HepG2 (cell line): Measurements from ENCODE around the gene MTCH1. TPM values are rescaled to one million over a fixed set of nuclear protein-coding genes. Genes with fewer than 3 reads are reported as not detected.

Experiments
- ATAC-seq: fragments of 200-7000 bp; cut with Tn5 transposase; 3 replicates; pipeline ENCODE4 v1.9.1; 2020; ENCODE audit warnings: mild to moderate bottlenecking, moderate library complexity
- BruUV-seq: library from RNA; stranded (reverse); fragments of 400-500 nt; replicated peaks from 2 replicates; lab custom pipeline; 2021; lab: Mats Ljungman, UMichigan
- CTCF ChIA-PET: fragments of 300-600 bp; formaldehyde crosslinking; extraction: SDS; loops from one replicate; lab custom pipeline; 2021; ENCODE audit warnings: low total read pairs, inconsistent platforms, low intra/inter-chr PET ratio; lab: Yijun Ruan, JAX
- POLR2A ChIA-PET: fragments of 350-600 bp; sonication (Branson Sonifier 250); formaldehyde crosslinking; loops from one replicate; lab custom pipeline; 2020; ENCODE audit warnings: antibody characterized with exemption, inconsistent platforms; lab: Yijun Ruan, JAX
- DNase-seq: peaks from one replicate; pipeline ENCODE4 v3.0.0-alpha.2; 2015; ENCODE audit warnings: low spot score
- FAIRE-seq: peaks from 3 replicates; lab custom pipeline; 2011; peaks lifted over from hg19 to GRCh38; lab: Jason Lieb, UNC
- H2AFZ ChIP-seq: one replicate; pipeline ENCODE4 v1.6.1; 2011; ENCODE audit warnings: low read length, inconsistent platforms
- H3K27ac ChIP-seq: fragments of 300-600 bp; 3 replicates; pipeline ENCODE4 v1.8.0; 2011; ENCODE audit warnings: mixed run types, mild to moderate bottlenecking, mixed read lengths, low read length, inconsistent platforms; ENCODE audit not compliant: insufficient read depth; ENCODE audit errors: extremely low read length
- H3K27me3 ChIP-seq, 2 experiments: fragments of 200-600 bp in 1 of 2; 2 replicates in 1 of 2; 3 replicates in 1 of 2; pipeline versions ENCODE4 v1.6.0 to v1.8.0; 2011; ENCODE audit warnings: low read length in 2 of 2, mild to moderate bottlenecking in 2 of 2, moderate library complexity in 2 of 2, inconsistent platforms in 1 of 2; ENCODE audit not compliant: insufficient read depth in 2 of 2, control insufficient read depth in 1 of 2
- H3K36me3 ChIP-seq, 2 experiments: fragments of 200-600 bp in 1 of 2; replicated peaks in 1 of 2; 2 replicates in 1 of 2; 3 replicates in 1 of 2; pipeline versions ENCODE4 v1.5.1 to v1.8.0; 2011; ENCODE audit warnings: low read length in 2 of 2, inconsistent platforms in 1 of 2; ENCODE audit not compliant: insufficient read depth in 2 of 2, control insufficient read depth in 1 of 2
- H3K4me1 ChIP-seq: 2 replicates; pipeline ENCODE4 v1.5.1; 2012; ENCODE audit warnings: low read length, inconsistent platforms; ENCODE audit not compliant: insufficient read depth
- H3K4me2 ChIP-seq: 2 replicates; pipeline ENCODE4 v1.6.0; 2011; ENCODE audit warnings: low read depth, low read length, inconsistent platforms
- H3K4me3 ChIP-seq, 3 experiments: fragments of 200-600 bp in 1 of 3; sonication (generic), shearing (Covaris generic) in 1 of 3; replicated peaks in 1 of 3; 2 replicates each; pipeline ENCODE4 v1.5.1; 2011 to 2016; ENCODE audit warnings: low read length in 3 of 3, inconsistent platforms in 2 of 3, low read depth in 2 of 3, mild to moderate bottlenecking in 2 of 3, control low read depth in 1 of 3, mixed read lengths in 1 of 3; ENCODE audit not compliant: insufficient read depth in 1 of 3
- H3K79me2 ChIP-seq: one replicate; pipeline ENCODE4 v1.6.1; 2011; ENCODE audit warnings: low read length, inconsistent platforms; ENCODE audit not compliant: insufficient read depth
- H3K9ac ChIP-seq: 2 replicates; pipeline ENCODE4 v1.6.0; 2011; ENCODE audit warnings: mild to moderate bottlenecking, low read depth, low read length, inconsistent platforms; ENCODE audit not compliant: insufficient read depth
- H3K9me3 ChIP-seq: 2 replicates; pipeline ENCODE4 v1.5.1; 2012; ENCODE audit warnings: mild to moderate bottlenecking, low read length
- H4K20me1 ChIP-seq: 2 replicates; pipeline ENCODE4 v1.6.0; 2011; ENCODE audit warnings: inconsistent platforms, mild to moderate bottlenecking, low read length, moderate library complexity; ENCODE audit not compliant: insufficient read depth
- FOXK1 ChIP-seq: sonication (generic); formaldehyde crosslinking; IDR thresholded peaks from 2 replicates; pipeline ENCODE4 v1.4.0; 2020; ENCODE audit warnings: low read depth, missing genetic modification reagents, borderline replicate concordance
- IKZF1 ChIP-seq: fragments of 450-650 bp; IDR thresholded peaks from 2 replicates; pipeline ENCODE4 v1.7.1; 2016
- MYNN ChIP-seq: sonication (generic); formaldehyde crosslinking; IDR thresholded peaks from 2 replicates; pipeline ENCODE4 v1.4.0; 2020; ENCODE audit warnings: mild to moderate bottlenecking, low read depth, missing genetic modification reagents
- NR2F6 ChIP-seq, 2 experiments: IDR thresholded peaks; 2 replicates each; pipeline ENCODE4 v1.6.1; 2016; ENCODE audit warnings: antibody characterized with exemption in 1 of 2, mild to moderate bottlenecking in 1 of 2
- PHF5A ChIP-seq: IDR thresholded peaks from one replicate; pipeline ENCODE4 v1.6.1; 2018; ENCODE audit warnings: low read depth, missing genetic modification reagents; ENCODE audit not compliant: unreplicated experiment
- RAD21 ChIP-seq: fragments of 450-650 bp; formaldehyde crosslinking; IDR thresholded peaks from 2 replicates; pipeline ENCODE4 v1.5.0; 2020; ENCODE audit warnings: mild to moderate bottlenecking
- RBFOX2 ChIP-seq: fragments of 200-400 bp; formaldehyde crosslinking; IDR thresholded peaks from 2 replicates; pipeline ENCODE4 v1.6.1; 2017; ENCODE audit warnings: low read depth, mild to moderate bottlenecking, low read length
- SALL1 ChIP-seq: sonication (generic); formaldehyde crosslinking; IDR thresholded peaks from 2 replicates; pipeline ENCODE4 v1.8.0; 2022; ENCODE audit warnings: mild to moderate bottlenecking, missing genetic modification reagents
- ZNF234 ChIP-seq: sonication (generic); formaldehyde crosslinking; conservative IDR thresholded peaks from 2 replicates; pipeline ENCODE4 v1.5.1; 2020; ENCODE audit warnings: mild to moderate bottlenecking, missing genetic modification reagents
- ZNF749 ChIP-seq: sonication (generic); formaldehyde crosslinking; IDR thresholded peaks from 2 replicates; pipeline ENCODE4 v1.8.0; 2022; ENCODE audit warnings: mild to moderate bottlenecking, missing genetic modification reagents, moderate library complexity, borderline replicate concordance
- ZNF878 ChIP-seq: sonication (generic); formaldehyde crosslinking; IDR thresholded peaks from 2 replicates; pipeline ENCODE4 v1.8.1; 2023; ENCODE audit warnings: mild to moderate bottlenecking, missing genetic modification reagents, moderate library complexity
- WGBS: methylation state at CpG from one replicate; pipeline ENCODE4 v1.1.6; 2017; ENCODE audit warnings: low lambda C conversion rate; 5-methylcytosine and 5-hydroxymethylcytosine counted together
- in situ Hi-C: cut with HindIII; loops from 2 replicates; pipeline ENCODE4 v1.10.0; 2017; ENCODE audit warnings: low pct_unique_long_range_greater_than_20kb; ENCODE audit not compliant: extremely low pct_ligation_motif_present
- intact Hi-C: fragments of 100-400 bp; cut with micrococcal nuclease; formaldehyde crosslinking; loops from one replicate; pipeline ENCODE4 v1.10.0; 2022; ENCODE audit not compliant: unreplicated experiment
- polyA plus RNA-seq, 8 experiments: library from polyadenylated mRNA; depleted of rRNA in 3 of 8; stranded (reverse) in 7 of 8; unstranded in 1 of 8; fragments of >200 nt; fragmentation: Illumina TruSeq in 4 of 8; extraction: Trizol in 4 of 8; gene quantifications; 2 replicates each; pipeline versions ENCODE4 v1.2.1 to v1.2.3, GENCODE V29; 2011 to 2016; ENCODE audit warnings: low read depth in 4 of 8, missing spikeins in 1 of 8, mixed read lengths in 1 of 8; ENCODE audit not compliant: insufficient read depth in 1 of 8
- total RNA-seq, 5 experiments: library from RNA; depleted of rRNA; stranded (reverse); fragments of >200 nt; fragmentation: Illumina TruSeq; extraction: Trizol; gene quantifications; 2 replicates each; pipeline ENCODE4 v1.2.3, GENCODE V29; 2016; ENCODE audit warnings: low read depth in 1 of 5
- TF ChIP-seq, protein P1 (sequence below): sonication (generic); formaldehyde crosslinking; IDR thresholded peaks from 2 replicates; pipeline ENCODE4 v1.8.0; 2022; ENCODE audit warnings: mild to moderate bottlenecking, missing genetic modification reagents, moderate library complexity
- TF ChIP-seq, protein P2 (sequence below): sonication (generic); formaldehyde crosslinking; IDR thresholded peaks from 2 replicates; pipeline ENCODE4 v1.8.1; 2023; ENCODE audit warnings: mild to moderate bottlenecking, inconsistent platforms, moderate library complexity, missing genetic modification reagents, borderline replicate concordance
- TF ChIP-seq, protein P3 (sequence below): IDR thresholded peaks from 2 replicates; pipeline ENCODE4 v1.6.1; 2016; ENCODE audit warnings: low read depth, missing genetic modification reagents, missing compliant biosample characterization
- TF ChIP-seq, protein P4 (sequence below): sonication (generic); formaldehyde crosslinking; IDR thresholded peaks from 2 replicates; pipeline ENCODE4 v1.4.0; 2020; ENCODE audit warnings: mild to moderate bottlenecking, missing genetic modification reagents

Gene MTCH1
- total and polyA plus RNA-seq, 2 of the 13 experiments (the other 11 are each of a cell fraction or from before 2014, with no cell fraction given), result 86.2 to 144 TPM

DNA sequence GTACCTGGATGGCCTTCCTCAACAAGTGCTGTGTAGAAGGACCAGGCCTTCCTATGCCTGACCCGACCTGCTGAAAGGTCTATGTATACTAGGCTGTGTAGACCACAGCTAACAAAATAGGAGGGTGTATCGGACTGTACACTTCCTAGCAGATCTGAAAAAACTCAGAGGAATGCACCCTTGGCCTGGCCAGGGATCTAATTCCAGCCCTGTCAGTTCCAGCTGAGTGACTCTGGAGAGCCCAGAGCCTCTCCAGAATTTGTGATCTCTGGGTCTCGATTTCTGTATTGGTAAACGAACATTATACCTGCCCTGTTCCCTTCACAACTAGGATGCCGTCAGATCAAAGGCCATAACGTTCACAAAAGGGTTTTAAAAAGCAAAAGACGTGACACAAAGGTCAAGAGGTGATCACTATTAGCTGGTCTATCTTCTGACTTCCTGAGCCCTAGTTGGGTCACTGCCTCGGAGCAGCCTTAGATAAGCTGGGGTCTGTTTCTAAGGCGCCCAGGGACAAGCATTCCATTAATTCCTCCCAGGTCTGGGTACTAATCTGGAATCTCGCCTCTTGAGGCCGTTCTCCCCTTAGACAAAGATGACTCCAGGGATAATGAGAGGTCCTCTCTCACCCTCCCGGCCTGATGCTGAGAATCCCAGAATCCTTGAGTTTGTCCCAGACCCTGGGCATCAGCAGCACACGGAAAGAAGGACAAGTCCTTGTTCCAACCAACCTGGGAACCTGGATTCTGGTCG is 13.9 kb downstream of the MTCH1 start:
- DNase-seq (no peak), ATAC-seq (no peak), FAIRE-seq (no peak)
- no peaks in the 10 kb centered on the region for H3K79me2 ChIP-seq
- ChIA-PET POLR2A (no interaction called here), CTCF (no interaction called here)
- H3K4me2 ChIP-seq, result no peak overlapping the region
- H4K20me1 ChIP-seq, result no peaks in the 10 kb centered on the region
- intact Hi-C loops (no loop called here), in situ Hi-C loops (no loop called here)
- no peaks in the 10 kb centered on the region for H3K27me3 ChIP-seq
- no peak overlapping the region for H3K4me3 ChIP-seq
- no peak overlapping the region for H2AFZ ChIP-seq
- peaks cover 77 to 98% of the 10 kb centered on the region in 2 experiments for H3K36me3 ChIP-seq
- no peak overlapping the region for H3K9ac ChIP-seq
- BruUV-seq, result no TSS peak
- WGBS, result 92% methylated on average over 14 of the region's 14 CpGs
- H3K9me3 ChIP-seq, result no peaks in the 10 kb centered on the region
- H3K4me1 ChIP-seq, result no peaks in the 10 kb centered on the region
- no peak overlapping the region for H3K27ac ChIP-seq
- no peak for TF ChIP-seq NR2F6 (IDR thresholded peaks at IDR 0.05)
- TF ChIP-seq NR2F6 (CRISPR knock-in tag; IDR thresholded peaks at IDR 0.05), result no peak
- TF ChIP-seq, protein P1, sequence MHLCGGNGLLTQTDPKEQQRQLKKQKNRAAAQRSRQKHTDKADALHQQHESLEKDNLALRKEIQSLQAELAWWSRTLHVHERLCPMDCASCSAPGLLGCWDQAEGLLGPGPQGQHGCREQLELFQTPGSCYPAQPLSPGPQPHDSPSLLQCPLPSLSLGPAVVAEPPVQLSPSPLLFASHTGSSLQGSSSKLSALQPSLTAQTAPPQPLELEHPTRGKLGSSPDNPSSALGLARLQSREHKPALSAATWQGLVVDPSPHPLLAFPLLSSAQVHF (CRISPR knock-in tag), result no peak
- TF ChIP-seq PHF5A (CRISPR knock-in tag), result no peak
- TF ChIP-seq ZNF878 (CRISPR knock-in tag), result no peak
- TF ChIP-seq, protein P2, sequence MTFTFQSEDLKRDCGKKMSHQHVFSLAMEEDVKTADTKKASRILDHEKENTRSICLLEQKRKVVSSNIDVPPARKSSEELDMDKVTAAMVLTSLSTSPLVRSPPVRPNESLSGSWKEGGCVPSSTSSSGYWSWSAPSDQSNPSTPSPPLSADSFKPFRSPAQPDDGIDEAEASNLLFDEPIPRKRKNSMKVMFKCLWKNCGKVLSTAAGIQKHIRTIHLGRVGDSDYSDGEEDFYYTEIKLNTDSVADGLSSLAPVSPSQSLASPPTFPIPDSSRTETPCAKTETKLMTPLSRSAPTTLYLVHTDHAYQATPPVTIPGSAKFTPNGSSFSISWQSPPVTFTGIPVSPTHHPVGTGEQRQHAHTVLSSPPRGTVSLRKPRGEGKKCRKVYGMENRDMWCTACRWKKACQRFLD (CRISPR knock-in tag), result no peak
- no peak for TF ChIP-seq MYNN
- TF ChIP-seq, protein P3, sequence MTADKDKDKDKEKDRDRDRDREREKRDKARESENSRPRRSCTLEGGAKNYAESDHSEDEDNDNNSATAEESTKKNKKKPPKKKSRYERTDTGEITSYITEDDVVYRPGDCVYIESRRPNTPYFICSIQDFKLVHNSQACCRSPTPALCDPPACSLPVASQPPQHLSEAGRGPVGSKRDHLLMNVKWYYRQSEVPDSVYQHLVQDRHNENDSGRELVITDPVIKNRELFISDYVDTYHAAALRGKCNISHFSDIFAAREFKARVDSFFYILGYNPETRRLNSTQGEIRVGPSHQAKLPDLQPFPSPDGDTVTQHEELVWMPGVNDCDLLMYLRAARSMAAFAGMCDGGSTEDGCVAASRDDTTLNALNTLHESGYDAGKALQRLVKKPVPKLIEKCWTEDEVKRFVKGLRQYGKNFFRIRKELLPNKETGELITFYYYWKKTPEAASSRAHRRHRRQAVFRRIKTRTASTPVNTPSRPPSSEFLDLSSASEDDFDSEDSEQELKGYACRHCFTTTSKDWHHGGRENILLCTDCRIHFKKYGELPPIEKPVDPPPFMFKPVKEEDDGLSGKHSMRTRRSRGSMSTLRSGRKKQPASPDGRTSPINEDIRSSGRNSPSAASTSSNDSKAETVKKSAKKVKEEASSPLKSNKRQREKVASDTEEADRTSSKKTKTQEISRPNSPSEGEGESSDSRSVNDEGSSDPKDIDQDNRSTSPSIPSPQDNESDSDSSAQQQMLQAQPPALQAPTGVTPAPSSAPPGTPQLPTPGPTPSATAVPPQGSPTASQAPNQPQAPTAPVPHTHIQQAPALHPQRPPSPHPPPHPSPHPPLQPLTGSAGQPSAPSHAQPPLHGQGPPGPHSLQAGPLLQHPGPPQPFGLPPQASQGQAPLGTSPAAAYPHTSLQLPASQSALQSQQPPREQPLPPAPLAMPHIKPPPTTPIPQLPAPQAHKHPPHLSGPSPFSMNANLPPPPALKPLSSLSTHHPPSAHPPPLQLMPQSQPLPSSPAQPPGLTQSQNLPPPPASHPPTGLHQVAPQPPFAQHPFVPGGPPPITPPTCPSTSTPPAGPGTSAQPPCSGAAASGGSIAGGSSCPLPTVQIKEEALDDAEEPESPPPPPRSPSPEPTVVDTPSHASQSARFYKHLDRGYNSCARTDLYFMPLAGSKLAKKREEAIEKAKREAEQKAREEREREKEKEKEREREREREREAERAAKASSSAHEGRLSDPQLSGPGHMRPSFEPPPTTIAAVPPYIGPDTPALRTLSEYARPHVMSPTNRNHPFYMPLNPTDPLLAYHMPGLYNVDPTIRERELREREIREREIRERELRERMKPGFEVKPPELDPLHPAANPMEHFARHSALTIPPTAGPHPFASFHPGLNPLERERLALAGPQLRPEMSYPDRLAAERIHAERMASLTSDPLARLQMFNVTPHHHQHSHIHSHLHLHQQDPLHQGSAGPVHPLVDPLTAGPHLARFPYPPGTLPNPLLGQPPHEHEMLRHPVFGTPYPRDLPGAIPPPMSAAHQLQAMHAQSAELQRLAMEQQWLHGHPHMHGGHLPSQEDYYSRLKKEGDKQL (CRISPR knock-in tag), result no peak
- TF ChIP-seq ZNF234 (CRISPR knock-in tag), result no peak
- no peak for TF ChIP-seq RBFOX2
- no peak for TF ChIP-seq ZNF749
- TF ChIP-seq IKZF1, result no peak
- TF ChIP-seq FOXK1 (CRISPR knock-in tag), result no peak
- no peak for TF ChIP-seq RAD21 (CRISPR knock-in tag)
- TF ChIP-seq, protein P4, sequence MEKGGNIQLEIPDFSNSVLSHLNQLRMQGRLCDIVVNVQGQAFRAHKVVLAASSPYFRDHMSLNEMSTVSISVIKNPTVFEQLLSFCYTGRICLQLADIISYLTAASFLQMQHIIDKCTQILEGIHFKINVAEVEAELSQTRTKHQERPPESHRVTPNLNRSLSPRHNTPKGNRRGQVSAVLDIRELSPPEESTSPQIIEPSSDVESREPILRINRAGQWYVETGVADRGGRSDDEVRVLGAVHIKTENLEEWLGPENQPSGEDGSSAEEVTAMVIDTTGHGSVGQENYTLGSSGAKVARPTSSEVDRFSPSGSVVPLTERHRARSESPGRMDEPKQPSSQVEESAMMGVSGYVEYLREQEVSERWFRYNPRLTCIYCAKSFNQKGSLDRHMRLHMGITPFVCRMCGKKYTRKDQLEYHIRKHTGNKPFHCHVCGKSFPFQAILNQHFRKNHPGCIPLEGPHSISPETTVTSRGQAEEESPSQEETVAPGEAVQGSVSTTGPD (CRISPR knock-in tag), result no peak
- no peak for TF ChIP-seq SALL1 (CRISPR knock-in tag)
